Measurements from ENCODE around the gene STK32C. TPM values are rescaled to one million over a fixed set of nuclear protein-coding genes. Genes with fewer than 3 reads are reported as not detected.

STK32C gene
- total RNA-seq, 4 donors from 2014 or later: 4.8 to 6.4 (median 5.7) TPM

GRCh38 chr10:132170561-132171361 is 137.0 kb downstream of the STK32C start:
- no peak for DNase-seq (ENCODE audit: low spot score in 2 of 2)
- WGBS, 2 donors: 50 to 53% methylated on average over 27 to 36 of the region's 36 CpGs
- TF ChIP-seq POLR2A (IDR thresholded peaks at IDR 0.05): no peak
- TF ChIP-seq CTCF (IDR thresholded peaks at IDR 0.05): no peak
- intact Hi-C loops (cut with DNase I; ENCODE audit: low total_unique reads): no loop called here
- no peak overlapping the region for H3K4me3 ChIP-seq (ENCODE audit: low read depth, poor library complexity, severe bottlenecking)

GRCh38 chr10:132169766-132170560 is 137.8 kb downstream of the STK32C start:
- intact Hi-C loops (cut with DNase I; ENCODE audit: low total_unique reads): no loop called here
- DNase-seq (ENCODE audit: low spot score in 2 of 2): no peak
- no peak for TF ChIP-seq CTCF (IDR thresholded peaks at IDR 0.05)
- TF ChIP-seq POLR2A (IDR thresholded peaks at IDR 0.05): no peak
- H3K4me3 ChIP-seq (ENCODE audit: low read depth, poor library complexity, severe bottlenecking): no peak overlapping the region
- WGBS, 2 donors: 86 to 90% methylated on average over 31 to 41 of the region's 46 CpGs

- 92 to 94% methylated on average over 33 to 41 of the region's 42 CpGs for WGBS, 2 donors
- no peak for DNase-seq (ENCODE audit: low spot score in 2 of 2)
- intact Hi-C loops (cut with DNase I; ENCODE audit: low total_unique reads): no loop called here
- no peak overlapping the region for H3K4me3 ChIP-seq (ENCODE audit: low read depth, poor library complexity, severe bottlenecking)
- TF ChIP-seq POLR2A (IDR thresholded peaks at IDR 0.05) (no peak), CTCF (IDR thresholded peaks at IDR 0.05) (no peak)
Observed at GRCh38 chr10:132169031-132169765, 138.6 kb downstream of the STK32C start.

- TF ChIP-seq POLR2A (IDR thresholded peaks at IDR 0.05) (no peak), CTCF (IDR thresholded peaks at IDR 0.05) (no peak)
- WGBS, 2 donors: 84 to 87% methylated on average over 23 to 28 of the region's 28 CpGs
- DNase-seq (ENCODE audit: low spot score in 2 of 2): no peak
- H3K4me3 ChIP-seq (ENCODE audit: low read depth, poor library complexity, severe bottlenecking): no peak overlapping the region
- intact Hi-C loops (cut with DNase I; ENCODE audit: low total_unique reads): no loop called here
Observed at GRCh38 chr10:132168571-132169030, 139.1 kb downstream of the STK32C start.

- intact Hi-C loops (cut with DNase I; ENCODE audit: low total_unique reads): no loop called here
- TF ChIP-seq POLR2A (IDR thresholded peaks at IDR 0.05): no peak
- TF ChIP-seq CTCF (IDR thresholded peaks at IDR 0.05): no peak
Observed at GRCh38 chr10:132167976-132168375, 139.8 kb downstream of the STK32C start.

More at GRCh38 chr10:132167976-132168375, 139.8 kb downstream of the STK32C start:
- H3K4me3 ChIP-seq (ENCODE audit: low read depth, poor library complexity, severe bottlenecking): no peak overlapping the region
- no peak for DNase-seq (ENCODE audit: low spot score in 2 of 2)
- WGBS, 2 donors: 85 to 93% methylated on average over 15 to 17 of the region's 17 CpGs
